H1 (cell line): ENCODE data around the gene SLC44A1. TPM values are rescaled to one million over a fixed set of nuclear protein-coding genes. Genes with fewer than 3 reads are reported as not detected.
A peak's percentile ranks its signal among the peaks of the same experiment; 100 is the strongest.

Experiments
- ASH2L ChIP-seq: fragments of 200-600, 300-600 bp; sonication (generic); IDR thresholded peaks from one replicate; pipeline ENCODE4 v1.7.1; 2017; ENCODE audit warnings: low read length
- CREB1 ChIP-seq: IDR thresholded peaks from 2 replicates; pipeline ENCODE4 v1.6.1; 2012; ENCODE audit warnings: inconsistent platforms
- JUND ChIP-seq: IDR thresholded peaks from 2 replicates; pipeline ENCODE4 v1.6.1; 2011; ENCODE audit warnings: mild to moderate bottlenecking, improper control_type of control experiment, low read length
- RBBP5 ChIP-seq: IDR thresholded peaks from 2 replicates; pipeline ENCODE4 v1.7.1; 2012; ENCODE audit warnings: low read depth, mild to moderate bottlenecking, inconsistent platforms, low read length, moderate library complexity, borderline replicate concordance
- RFX5 ChIP-seq: IDR thresholded peaks from 2 replicates; pipeline ENCODE4 v1.6.1; 2011; ENCODE audit warnings: low read depth, low read length, improper control_type of control experiment, borderline replicate concordance
- RNF2 ChIP-seq: fragments of 200-900, 300-1000 bp; sonication (generic); IDR thresholded peaks from 2 replicates; pipeline ENCODE4 v1.7.1; 2016; ENCODE audit warnings: borderline replicate concordance, low read depth, mild to moderate bottlenecking, antibody characterized with exemption, low read length; ENCODE audit not compliant: poor library complexity, severe bottlenecking; ENCODE audit errors: missing control alignments
- SIX5 ChIP-seq: IDR thresholded peaks from 2 replicates; pipeline ENCODE4 v1.6.1; 2011; ENCODE audit warnings: mild to moderate bottlenecking, low read depth, low read length
- SUZ12 ChIP-seq: fragments of 200-600 bp; sonication (generic); IDR thresholded peaks from 2 replicates; pipeline ENCODE4 v1.6.1; 2012; ENCODE audit warnings: mild to moderate bottlenecking, inconsistent platforms, low read length, moderate library complexity, mixed read lengths
- TAF7 ChIP-seq: optimal IDR thresholded peaks from 2 replicates; pipeline ENCODE3; 2011; ENCODE audit warnings: low read depth, mild to moderate bottlenecking, inconsistent platforms, low read length, moderate library complexity, borderline replicate concordance
- ZNF274 ChIP-seq: IDR thresholded peaks from 2 replicates; pipeline ENCODE4 v1.7.0; 2012; ENCODE audit warnings: low read length, borderline replicate concordance; ENCODE audit errors: extremely low read depth
- polyA plus RNA-seq, 7 experiments: library from polyadenylated mRNA; depleted of rRNA in 3 of 7; stranded (reverse) in 5 of 7; unstranded in 2 of 7; fragments of >200 nt in 5 of 7; fragments of 200-250 nt in 2 of 7; gene quantifications; 1 replicate in 5 of 7; 2 replicates in 1 of 7; 4 replicates in 1 of 7; pipeline versions ENCODE4 v1.2.1 to v1.2.3, GENCODE V29; 2011 to 2013; ENCODE audit warnings: missing spikeins in 2 of 7, mixed read lengths in 2 of 7
- total RNA-seq: library from RNA; stranded (reverse); fragmentation: NEBNext Ultra II Directional; extraction: Animal tissue kit (Norgen Biotek cat#: 25700); gene quantifications from 2 replicates; pipeline ENCODE4 v1.2.1, GENCODE V29; 2021

The SLC44A1 gene
- total and polyA plus RNA-seq, 2 of the 8 experiments (the other 6 are each of a cell fraction or from before 2014, with no cell fraction given), result 30.5 to 71.2 TPM

DNA sequence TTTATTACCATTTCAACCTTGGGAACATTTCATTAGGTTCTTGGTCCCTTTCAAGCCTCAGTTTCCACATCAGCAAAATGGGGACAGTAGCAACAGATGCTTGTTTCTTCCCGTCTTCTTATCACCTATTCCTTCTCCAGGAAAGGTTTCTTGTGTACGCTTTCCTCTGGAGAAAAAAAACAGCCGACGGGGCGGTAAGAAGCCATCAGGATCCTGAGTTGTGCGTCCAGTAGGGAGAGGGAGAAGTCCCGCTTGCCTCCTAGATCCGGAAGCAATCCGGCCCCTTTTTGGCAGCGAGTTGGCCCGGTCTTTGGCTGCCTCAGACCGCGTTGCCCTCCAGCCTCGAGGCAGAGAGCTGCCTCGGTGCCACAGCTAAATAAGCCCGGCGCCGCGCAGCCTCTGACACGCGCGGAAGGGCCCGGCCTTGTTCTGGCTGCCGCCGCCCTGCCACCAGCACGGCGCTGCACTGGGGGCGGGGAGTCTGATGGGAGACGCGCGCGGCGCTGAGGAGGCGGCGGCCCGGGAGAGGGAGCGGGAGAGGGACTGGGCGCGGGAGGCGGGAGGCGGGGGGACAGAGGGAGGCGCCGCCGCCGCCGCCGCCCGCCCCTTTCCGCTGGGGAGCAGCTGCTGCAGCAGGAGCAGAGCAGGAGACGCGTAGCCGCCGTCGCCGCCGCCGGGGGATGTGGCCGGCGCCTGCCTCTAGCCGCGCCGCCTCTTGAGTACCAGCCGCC, at the start of gene SLC44A1 (continued):
- TF ChIP-seq RNF2, result no peak
- TF ChIP-seq SUZ12, result no peak
- no peak for TF ChIP-seq ZNF274
- TF ChIP-seq JUND, result no peak; the same call in 1 of the 2 replicates
- TF ChIP-seq RBBP5, result peak; percentile 90; the same call in 1 of the 2 replicates
- peak; percentile 74 for TF ChIP-seq TAF7
- peak; percentile 25 for TF ChIP-seq ASH2L
- peak; percentile 61 for TF ChIP-seq CREB1
- peak; percentile 51; the same call in 1 of the 2 replicates for TF ChIP-seq SIX5
- TF ChIP-seq RFX5, result no peak
- TF ChIP-seq, all 59 proteins: peak for 26
